Endothelial cell of umbilical vein (primary cell): ENCODE measurements around the gene ATF5. TPM values are rescaled to one million over a fixed set of nuclear protein-coding genes. Genes with fewer than 3 reads are reported as not detected.
A peak's percentile ranks its signal among the peaks of the same experiment; 100 is the strongest.

ENCODE experiments used
- BruUV-seq: library from RNA; stranded (reverse); fragments of 400-500 nt; replicated peaks from 2 replicates; lab custom pipeline; 2021; lab: Mats Ljungman, UMichigan
- CTCF ChIA-PET: fragments of 300-600, 350-600 bp; sonication (Branson Sonifier 250); formaldehyde crosslinking; loops from one replicate; lab custom pipeline; 2021; ENCODE audit warnings: antibody characterized with exemption, inconsistent platforms; lab: Charles Lee
- POLR2A ChIA-PET: fragments of 300-600, 350-600 bp; sonication (Branson Sonifier 250); formaldehyde crosslinking; loops from one replicate; lab custom pipeline; 2021; ENCODE audit warnings: antibody characterized with exemption, inconsistent platforms; lab: Charles Lee
- DNase-seq: peaks from one replicate; pipeline ENCODE4 v3.0.0-alpha.2; 2011; ENCODE audit warnings: low read depth, low spot score
- FAIRE-seq: peaks from 2 replicates; lab custom pipeline; 2011; peaks lifted over from hg19 to GRCh38; lab: Jason Lieb, UNC
- H2AFZ ChIP-seq: 2 replicates; pipeline ENCODE4 v1.6.0; 2012; ENCODE audit warnings: low read depth, low read length, control low read depth, inconsistent platforms
- H3K27ac ChIP-seq: 2 replicates; pipeline ENCODE4 v1.5.1; 2011; ENCODE audit warnings: low read depth, mild to moderate bottlenecking, control low read depth, low read length, moderate library complexity; ENCODE audit not compliant: insufficient read depth
- H3K27me3 ChIP-seq, 2 experiments: 2 replicates each; pipeline versions ENCODE4 v1.6.0 to v1.6.1; 2011; ENCODE audit warnings: low read length in 2 of 2, mixed read lengths in 1 of 2; ENCODE audit not compliant: control insufficient read depth in 2 of 2, insufficient read depth in 2 of 2
- H3K36me3 ChIP-seq, 2 experiments: 2 replicates in 1 of 2; 3 replicates in 1 of 2; pipeline ENCODE4 v1.5.1; 2011; ENCODE audit warnings: low read length in 2 of 2, mild to moderate bottlenecking in 1 of 2, moderate library complexity in 1 of 2; ENCODE audit not compliant: control insufficient read depth in 2 of 2, insufficient read depth in 2 of 2; ENCODE audit errors: extremely low read depth in 1 of 2
- H3K4me1 ChIP-seq: 3 replicates; pipeline ENCODE4 v1.5.1; 2011; ENCODE audit warnings: mild to moderate bottlenecking, low read length; ENCODE audit not compliant: control insufficient read depth, insufficient read depth; ENCODE audit errors: extremely low read depth
- H3K4me2 ChIP-seq: 2 replicates; pipeline ENCODE4 v1.6.1; 2011; ENCODE audit warnings: low read length, control low read depth, mixed read lengths; ENCODE audit not compliant: insufficient read depth
- H3K4me3 ChIP-seq, 3 experiments: fragments of 200-600 bp in 1 of 3; sonication (generic), shearing (Covaris generic) in 1 of 3; replicated peaks in 1 of 3; 2 replicates each; pipeline ENCODE4 v1.5.1; 2011 to 2016; ENCODE audit warnings: control low read depth in 3 of 3, low read length in 3 of 3, mild to moderate bottlenecking in 2 of 3, inconsistent platforms in 1 of 3, low read depth in 1 of 3, moderate library complexity in 1 of 3; ENCODE audit not compliant: insufficient read depth in 1 of 3
- H3K79me2 ChIP-seq: 2 replicates; pipeline ENCODE4 v1.6.0; 2012; ENCODE audit warnings: low read length, inconsistent platforms; ENCODE audit not compliant: control insufficient read depth, insufficient read depth
- H3K9ac ChIP-seq: replicated peaks from 2 replicates; pipeline ENCODE3; 2011; ENCODE audit warnings: low read length, control low read depth; ENCODE audit not compliant: insufficient read depth; ENCODE audit errors: extremely low read depth
- H3K9me1 ChIP-seq: replicated peaks from 3 replicates; pipeline ENCODE4 v1.6.0; 2011; ENCODE audit warnings: mild to moderate bottlenecking, low read length; ENCODE audit not compliant: control insufficient read depth, insufficient read depth; ENCODE audit errors: extremely low read depth
- H3K9me3 ChIP-seq: replicated peaks from 2 replicates; pipeline ENCODE4 v1.5.1; 2012; ENCODE audit warnings: low read length, inconsistent platforms; ENCODE audit not compliant: control insufficient read depth, insufficient read depth
- H4K20me1 ChIP-seq: replicated peaks from 2 replicates; pipeline ENCODE3; 2011; ENCODE audit warnings: mild to moderate bottlenecking, low read length; ENCODE audit not compliant: control insufficient read depth, insufficient read depth; ENCODE audit errors: extremely low read depth
- CTCF ChIP-seq, 2 donors: IDR thresholded peaks; 1 replicate in 1 of 2; 2 replicates in 1 of 2; pipeline ENCODE4 v1.5.1; 2011; ENCODE audit warnings: low read length in 2 of 2, mild to moderate bottlenecking in 2 of 2, moderate library complexity in 2 of 2, control low read depth in 1 of 2, inconsistent platforms in 1 of 2, low read depth in 1 of 2; ENCODE audit not compliant: insufficient read depth in 1 of 2; ENCODE audit errors: extremely low read depth in 1 of 2
- EZH2 ChIP-seq: IDR thresholded peaks from 2 replicates; pipeline ENCODE4 v1.6.1; 2012; ENCODE audit warnings: borderline replicate concordance, low read depth, mild to moderate bottlenecking, moderate library complexity, low read length, inconsistent platforms; ENCODE audit not compliant: severe bottlenecking
- JUN ChIP-seq: IDR thresholded peaks from 2 replicates; pipeline ENCODE4 v1.6.1; 2011; ENCODE audit warnings: borderline replicate concordance, low read depth; ENCODE audit not compliant: insufficient read length, insufficient read depth
- MYC ChIP-seq: IDR thresholded peaks from one replicate; pipeline ENCODE4 v1.6.1; 2011; ENCODE audit warnings: mild to moderate bottlenecking, low read depth, low read length
- dilution Hi-C: fragments of 300-500 bp; cut with MboI; formaldehyde crosslinking; loops from one replicate; pipeline ENCODE4 v1.15.0; 2019; ENCODE audit warnings: low sequenced_read_pairs; ENCODE audit not compliant: extremely low pct_ligation_motif_present
- intact Hi-C: fragments of 100-400 bp; cut with micrococcal nuclease; formaldehyde crosslinking; loops from one replicate; pipeline ENCODE4 v1.10.0; 2022
- polyA plus RNA-seq, 4 experiments: library from polyadenylated mRNA; depleted of rRNA in 3 of 4; stranded (reverse) in 3 of 4; unstranded in 1 of 4; fragments of >200 nt; gene quantifications; 2 replicates each; pipeline versions ENCODE4 v1.2.1 to v1.2.3, GENCODE V29; 2011 to 2012; ENCODE audit warnings: missing spikeins in 1 of 4
- total RNA-seq: library from RNA; stranded (reverse); gene quantifications from 2 replicates; pipeline ENCODE4 v1.2.3, GENCODE V29; 2021

ATF5 gene
- total and polyA plus RNA-seq, 2 donors (not counting 3 experiments of a cell fraction or from before 2014, with no cell fraction given): 23.2 to 46.0 TPM

GRCh38 chr19:49936549-49936948 lies 7.5 kb downstream of the ATF5 start:
- Histone ChIP-seq H3K27ac (no peak overlapping the region), H3K9ac (no peak overlapping the region), H3K36me3 (peaks cover 0 to 3% of the 10 kb centered on the region in 2 experiments), H3K79me2 (no peaks in the 10 kb centered on the region), H3K9me1 (no peaks in the 10 kb centered on the region), H3K27me3 (no peaks in the 10 kb centered on the region), H3K9me3 (no peaks in the 10 kb centered on the region), H2AFZ (no peak overlapping the region), H3K4me2 (no peak overlapping the region), H3K4me1 (peaks cover 3% of the 10 kb centered on the region), H3K4me3 (no peak overlapping the region), H4K20me1 (no peaks in the 10 kb centered on the region)
- intact Hi-C loops (no loop called here), dilution Hi-C loops (no loop called here)
- ChIA-PET POLR2A (no interaction called here), CTCF (interaction anchor here (1.0 to 1.8 kb wide), 5 partner anchors 14 to 200 kb away, joined by 3 to 8 read pairs (median 4); no protein-coding TSS in a partner anchor)
- no peak for TF ChIP-seq JUN
- no peak for TF ChIP-seq MYC
- no TSS peak for BruUV-seq
- DNase-seq (no peak), FAIRE-seq (no peak)

DNA sequence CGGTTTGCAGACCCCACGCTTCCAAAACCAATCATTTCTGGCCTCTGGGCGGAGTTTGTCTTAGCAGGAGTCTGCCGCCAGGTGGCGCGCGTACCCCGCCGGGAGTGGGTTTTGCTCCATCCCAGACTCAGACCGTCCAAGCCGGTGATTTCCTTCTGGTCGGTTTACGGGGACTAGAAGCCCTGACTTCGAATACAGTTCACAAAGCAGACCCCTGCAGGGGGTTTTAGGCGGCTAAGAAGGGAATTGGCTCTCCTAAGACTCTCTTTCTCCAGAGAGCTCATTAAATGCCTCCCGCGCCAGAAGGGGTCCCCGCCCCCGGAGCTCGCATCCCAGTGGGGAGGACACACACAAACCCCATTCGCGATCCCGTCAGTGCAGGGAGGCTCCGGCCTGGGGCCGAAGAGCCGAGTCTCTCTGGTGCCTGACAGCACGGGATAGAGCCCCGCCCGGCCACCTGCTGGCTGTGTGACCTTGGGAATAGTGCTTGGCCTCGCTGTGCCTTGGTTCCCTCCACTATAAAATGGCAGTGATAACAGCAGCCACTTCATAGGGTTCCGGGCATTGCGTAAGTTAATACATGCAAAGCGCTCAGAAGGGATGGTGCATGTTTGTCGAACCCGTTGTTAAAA lies 8.9 kb downstream of the ATF5 start:
- intact Hi-C loops: loop anchor here (1.0 kb wide), 1 partner anchor 45 kb away; no protein-coding TSS in a partner anchor
- H2AFZ ChIP-seq: peak overlapping the region; percentile 39
- H3K27ac ChIP-seq: no peak overlapping the region
- H4K20me1 ChIP-seq: no peaks in the 10 kb centered on the region
- POLR2A ChIA-PET: no interaction called here
- peak overlapping the region; percentile 79 for H3K4me2 ChIP-seq
- peak; percentile 67 for DNase-seq
- H3K4me1 ChIP-seq: peaks cover 3% of the 10 kb centered on the region
- H3K27me3 ChIP-seq: no peaks in the 10 kb centered on the region
- BruUV-seq: no TSS peak
- no peaks in the 10 kb centered on the region for H3K79me2 ChIP-seq
- dilution Hi-C loops: no loop called here
- CTCF ChIA-PET: interaction anchor here (0.6 to 1.9 kb wide), 13 partner anchors 10 to 198 kb away, joined by 3 to 13 read pairs (median 5); no protein-coding TSS in a partner anchor
- H3K9ac ChIP-seq: no peak overlapping the region
- peak overlapping the region in 1 of 3 experiments; percentile 19 for H3K4me3 ChIP-seq
- H3K9me1 ChIP-seq: no peaks in the 10 kb centered on the region
- no peaks in the 10 kb centered on the region for H3K9me3 ChIP-seq
- FAIRE-seq: peak; percentile 96
- H3K36me3 ChIP-seq: peaks cover 0 to under 1% of the 10 kb centered on the region in 2 experiments
- peak; percentile 83 to 97 for TF ChIP-seq CTCF (IDR thresholded peaks at IDR 0.05; ENCODE audit: extremely low read depth in 1 of 2, insufficient read depth in 1 of 2, low read depth in 1 of 2, low read length in 2 of 2)
- TF ChIP-seq EZH2: no peak
